ENCODE measurements around the gene RRAGA.

The RRAGA gene

GRCh38 chr9:19033015-19033414 is 16.2 kb upstream of the RRAGA start, which contains the start of gene SAXO1:
Gene SAXO1 (minus strand): TSS chr9:19033209. CDS start chr9:19032908, 301 bp downstream.
- no peak for ATAC-seq (ENCODE audit: insufficient read depth, low read depth)
- TF ChIP-seq CTCF (IDR thresholded peaks at IDR 0.05; ENCODE audit: borderline replicate concordance, extremely low read depth, low read length, poor library complexity, severe bottlenecking) (no peak), EZH2 (IDR thresholded peaks at IDR 0.05; ENCODE audit: borderline replicate concordance, low read depth, low read length, severe bottlenecking) (no peak)

GRCh38 chr9:19036611-19037010 is 12.6 kb upstream of the RRAGA start:
- TF ChIP-seq CTCF (IDR thresholded peaks at IDR 0.05; ENCODE audit: borderline replicate concordance, extremely low read depth, low read length, poor library complexity, severe bottlenecking) (peak; percentile 43), EZH2 (IDR thresholded peaks at IDR 0.05; ENCODE audit: borderline replicate concordance, low read depth, low read length, severe bottlenecking) (no peak)

More at GRCh38 chr9:19033015-19033414, 16.2 kb upstream of the RRAGA start, which contains the start of gene SAXO1:
- no peak within 1 kb of the TSS for H2AFZ ChIP-seq (ENCODE audit: low read depth, low read length)
- H3K27ac ChIP-seq (ENCODE audit: low read length) = no peak within 1 kb of the TSS
- H3K79me2 ChIP-seq (ENCODE audit: insufficient read depth, low read length) = no peaks in the 10 kb centered on the region
- no peaks in the 10 kb centered on the region for H4K20me1 ChIP-seq (ENCODE audit: insufficient read depth, low read length)
- H3K4me3 ChIP-seq (ENCODE audit: low read depth in 1 of 2, low read length in 2 of 2) = no peak within 1 kb of the TSS
- no peaks in the 10 kb centered on the region for H3K27me3 ChIP-seq (ENCODE audit: insufficient read depth, low read length, poor library complexity)
- H3K9me3 ChIP-seq (ENCODE audit: insufficient read depth, low read length, severe bottlenecking) = no peaks in the 10 kb centered on the region
- no peak for DNase-seq
- no peak within 1 kb of the TSS for H3K9ac ChIP-seq (ENCODE audit: low read depth, low read length)
- no peaks in the 10 kb centered on the region for H3K36me3 ChIP-seq (ENCODE audit: insufficient read depth, low read length)
- H3K4me2 ChIP-seq (ENCODE audit: insufficient read depth, low read length) = no peak within 1 kb of the TSS
- H3K4me1 ChIP-seq (ENCODE audit: insufficient read depth, low read length) = no peaks in the 10 kb centered on the region

GRCh38 chr9:19049917-19050636 is 850 bp downstream of the RRAGA start:
- DNase-seq (peak; percentile 17), ATAC-seq (ENCODE audit: insufficient read depth, low read depth) (no peak)
- Histone ChIP-seq H3K9me3 (ENCODE audit: insufficient read depth, low read length, severe bottlenecking) (no peaks in the 10 kb centered on the region), H4K20me1 (ENCODE audit: insufficient read depth, low read length) (peaks cover 13% of the 10 kb centered on the region; the same call in 1 of the 2 replicates), H2AFZ (ENCODE audit: low read depth, low read length) (peak overlapping the region; percentile 85), H3K27me3 (ENCODE audit: insufficient read depth, low read length, poor library complexity) (no peaks in the 10 kb centered on the region), H3K27ac (ENCODE audit: low read length) (peak overlapping the region; percentile 97), H3K4me2 (ENCODE audit: insufficient read depth, low read length) (peak overlapping the region; percentile 83), H3K9ac (ENCODE audit: low read depth, low read length) (peak overlapping the region; percentile 77), H3K79me2 (ENCODE audit: insufficient read depth, low read length) (peaks cover 33% of the 10 kb centered on the region), H3K4me1 (ENCODE audit: insufficient read depth, low read length) (peaks cover 37% of the 10 kb centered on the region), H3K36me3 (ENCODE audit: insufficient read depth, low read length) (no peaks in the 10 kb centered on the region; the same call in 1 of the 2 replicates), H3K4me3 (ENCODE audit: low read depth in 1 of 2, low read length in 2 of 2) (peak overlapping the region; percentile 75 to 83)
- TF ChIP-seq CTCF (IDR thresholded peaks at IDR 0.05; ENCODE audit: borderline replicate concordance, extremely low read depth, low read length, poor library complexity, severe bottlenecking) = no peak
- no peak for TF ChIP-seq EZH2 (IDR thresholded peaks at IDR 0.05; ENCODE audit: borderline replicate concordance, low read depth, low read length, severe bottlenecking)

More at GRCh38 chr9:19036611-19037010, 12.6 kb upstream of the RRAGA start:
- Histone ChIP-seq H3K79me2 (ENCODE audit: insufficient read depth, low read length) (no peaks in the 10 kb centered on the region), H3K27me3 (ENCODE audit: insufficient read depth, low read length, poor library complexity) (no peaks in the 10 kb centered on the region), H3K4me1 (ENCODE audit: insufficient read depth, low read length) (no peaks in the 10 kb centered on the region), H3K4me2 (ENCODE audit: insufficient read depth, low read length) (no peak overlapping the region), H3K9me3 (ENCODE audit: insufficient read depth, low read length, severe bottlenecking) (no peaks in the 10 kb centered on the region), H4K20me1 (ENCODE audit: insufficient read depth, low read length) (no peaks in the 10 kb centered on the region), H3K4me3 (ENCODE audit: low read depth in 1 of 2, low read length in 2 of 2) (no peak overlapping the region), H3K36me3 (ENCODE audit: insufficient read depth, low read length) (no peaks in the 10 kb centered on the region), H3K9ac (ENCODE audit: low read depth, low read length) (no peak overlapping the region), H2AFZ (ENCODE audit: low read depth, low read length) (no peak overlapping the region), H3K27ac (ENCODE audit: low read length) (no peak overlapping the region)
- DNase-seq (no peak), ATAC-seq (ENCODE audit: insufficient read depth, low read depth) (peak; percentile 58; the same call in 2 of the 3 replicates)

Data from DND-41 (cell line).